ENCODE results near the gene LETM1.

DNA sequence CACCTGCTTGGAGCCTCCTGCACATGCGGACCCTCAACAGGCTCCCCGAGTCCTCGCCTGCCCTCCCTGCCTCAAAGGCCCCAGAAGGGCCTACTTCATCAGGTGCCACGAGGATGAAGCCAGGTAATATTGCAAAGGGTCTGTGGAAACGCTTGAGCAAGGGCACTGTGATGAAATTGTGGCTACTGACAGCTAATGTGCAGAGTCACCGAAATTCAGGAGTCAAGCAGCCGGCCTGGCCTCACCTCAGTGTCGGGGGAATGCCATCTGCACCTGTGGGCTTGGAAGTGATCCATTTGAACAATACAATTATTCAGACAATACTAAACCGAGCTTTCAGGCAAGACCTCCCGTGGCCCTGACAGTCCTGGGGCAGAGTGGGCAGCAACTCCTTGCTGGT is 66.0 kb downstream of the LETM1 start:
- TF ChIP-seq, protein P1, sequence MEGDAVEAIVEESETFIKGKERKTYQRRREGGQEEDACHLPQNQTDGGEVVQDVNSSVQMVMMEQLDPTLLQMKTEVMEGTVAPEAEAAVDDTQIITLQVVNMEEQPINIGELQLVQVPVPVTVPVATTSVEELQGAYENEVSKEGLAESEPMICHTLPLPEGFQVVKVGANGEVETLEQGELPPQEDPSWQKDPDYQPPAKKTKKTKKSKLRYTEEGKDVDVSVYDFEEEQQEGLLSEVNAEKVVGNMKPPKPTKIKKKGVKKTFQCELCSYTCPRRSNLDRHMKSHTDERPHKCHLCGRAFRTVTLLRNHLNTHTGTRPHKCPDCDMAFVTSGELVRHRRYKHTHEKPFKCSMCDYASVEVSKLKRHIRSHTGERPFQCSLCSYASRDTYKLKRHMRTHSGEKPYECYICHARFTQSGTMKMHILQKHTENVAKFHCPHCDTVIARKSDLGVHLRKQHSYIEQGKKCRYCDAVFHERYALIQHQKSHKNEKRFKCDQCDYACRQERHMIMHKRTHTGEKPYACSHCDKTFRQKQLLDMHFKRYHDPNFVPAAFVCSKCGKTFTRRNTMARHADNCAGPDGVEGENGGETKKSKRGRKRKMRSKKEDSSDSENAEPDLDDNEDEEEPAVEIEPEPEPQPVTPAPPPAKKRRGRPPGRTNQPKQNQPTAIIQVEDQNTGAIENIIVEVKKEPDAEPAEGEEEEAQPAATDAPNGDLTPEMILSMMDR (IDR thresholded peaks at IDR 0.05), result no peak
- TF ChIP-seq POLR2A (IDR thresholded peaks at IDR 0.05) (no peak), POLR2AphosphoS5 (IDR thresholded peaks at IDR 0.05) (no peak)
